ENCODE measurements around the gene TREML1. TPM values are rescaled to one million over a fixed set of nuclear protein-coding genes. Genes with fewer than 3 reads are reported as not detected.

TREML1 gene
- total RNA-seq, 4 donors from 2014 or later = not detected

- Histone ChIP-seq H3K27me3 (peaks cover 4% of the 10 kb centered on the region), H3K4me1 (no peaks in the 10 kb centered on the region), H3K9me3 (no peaks in the 10 kb centered on the region), H3K36me3 (no peaks in the 10 kb centered on the region), H3K4me3 (no peak overlapping the region), H3K27ac (no peak overlapping the region)
- no peak for DNase-seq (ENCODE audit: low spot score in 2 of 2)
- TF ChIP-seq POLR2A (IDR thresholded peaks at IDR 0.05) (no peak), POLR2AphosphoS5 (IDR thresholded peaks at IDR 0.05) (no peak), CTCF (IDR thresholded peaks at IDR 0.05) (no peak), EP300 (IDR thresholded peaks at IDR 0.05) (no peak)
- WGBS = 92% methylated on average over 2 of the region's 2 CpGs
These were observed 23.5 kb upstream of the TREML1 start for GRCh38 chr6:41177695-41178094.

GRCh38 chr6:41177287-41177686 is 23.1 kb upstream of the TREML1 start:
- WGBS = 77% methylated on average over 3 of the region's 3 CpGs
- Histone ChIP-seq H3K36me3 (no peaks in the 10 kb centered on the region), H3K4me3 (no peak overlapping the region), H3K9me3 (no peaks in the 10 kb centered on the region), H3K27me3 (peaks cover 4% of the 10 kb centered on the region), H3K4me1 (no peaks in the 10 kb centered on the region), H3K27ac (no peak overlapping the region)
- no peak for DNase-seq (ENCODE audit: low spot score in 2 of 2)
- TF ChIP-seq POLR2A (IDR thresholded peaks at IDR 0.05) = no peak
- no peak for TF ChIP-seq EP300 (IDR thresholded peaks at IDR 0.05)
- no peak for TF ChIP-seq CTCF (IDR thresholded peaks at IDR 0.05)
- no peak for TF ChIP-seq POLR2AphosphoS5 (IDR thresholded peaks at IDR 0.05)

- H3K27me3 ChIP-seq = peaks cover 4% of the 10 kb centered on the region
- H3K9me3 ChIP-seq = no peaks in the 10 kb centered on the region
- no peaks in the 10 kb centered on the region for H3K4me1 ChIP-seq
- TF ChIP-seq POLR2A (IDR thresholded peaks at IDR 0.05) (no peak), POLR2AphosphoS5 (IDR thresholded peaks at IDR 0.05) (no peak), EP300 (IDR thresholded peaks at IDR 0.05) (no peak), CTCF (IDR thresholded peaks at IDR 0.05) (no peak)
- H3K27ac ChIP-seq = no peak overlapping the region
- no peak overlapping the region for H3K4me3 ChIP-seq
- no peak for DNase-seq (ENCODE audit: low spot score in 2 of 2)
- H3K36me3 ChIP-seq = no peaks in the 10 kb centered on the region
- 92% methylated on average over 12 of the region's 12 CpGs for WGBS
These were observed 22.0 kb upstream of the TREML1 start for GRCh38 chr6:41176189-41176588.

GRCh38 chr6:41175084-41175483 is 20.9 kb upstream of the TREML1 start:
- Histone ChIP-seq H3K9me3 (no peaks in the 10 kb centered on the region), H3K27ac (no peak overlapping the region), H3K4me3 (no peak overlapping the region), H3K4me1 (no peaks in the 10 kb centered on the region), H3K27me3 (peaks cover 4% of the 10 kb centered on the region), H3K36me3 (no peaks in the 10 kb centered on the region)
- TF ChIP-seq POLR2A (IDR thresholded peaks at IDR 0.05) (no peak), POLR2AphosphoS5 (IDR thresholded peaks at IDR 0.05) (no peak), EP300 (IDR thresholded peaks at IDR 0.05) (no peak), CTCF (IDR thresholded peaks at IDR 0.05) (no peak)
- DNase-seq (ENCODE audit: low spot score in 2 of 2) = no peak
- WGBS = 90% methylated on average over 1 of the region's 1 CpG

GRCh38 chr6:41174610-41175009 is 20.5 kb upstream of the TREML1 start:
- Histone ChIP-seq H3K27me3 (peaks cover 4% of the 10 kb centered on the region), H3K36me3 (no peaks in the 10 kb centered on the region), H3K9me3 (no peaks in the 10 kb centered on the region), H3K4me3 (no peak overlapping the region), H3K4me1 (no peaks in the 10 kb centered on the region), H3K27ac (no peak overlapping the region)
- WGBS = 76% methylated on average over 2 of the region's 2 CpGs
- no peak for DNase-seq (ENCODE audit: low spot score in 2 of 2)
- TF ChIP-seq POLR2A (IDR thresholded peaks at IDR 0.05) = no peak
- no peak for TF ChIP-seq CTCF (IDR thresholded peaks at IDR 0.05)
- no peak for TF ChIP-seq POLR2AphosphoS5 (IDR thresholded peaks at IDR 0.05)
- no peak for TF ChIP-seq EP300 (IDR thresholded peaks at IDR 0.05)

Data from suprapubic skin (tissue), 4 donors.